ENCODE measurements around the gene KCNK10.
"Not testable (repeated sequence)": the region's sequence is repeated elsewhere in the genome, so short reads cannot be mapped to it uniquely, and the experiment has no call there.

The KCNK10 gene

GRCh38 chr14:88270776-88271175, 52.3 kb downstream of the KCNK10 start:
- no peak for DNase-seq (ENCODE audit: low read depth)

- no peak for DNase-seq (ENCODE audit: low read depth)
Measured at GRCh38 chr14:88269806-88270420, 53.2 kb downstream of the KCNK10 start.

GRCh38 chr14:88266474-88266873, 56.6 kb downstream of the KCNK10 start:
- DNase-seq (ENCODE audit: low read depth) = no peak

GRCh38 chr14:88264116-88264515, 59.0 kb downstream of the KCNK10 start:
- no peak for DNase-seq (ENCODE audit: low read depth)

- not testable (repeated sequence) for DNase-seq (ENCODE audit: low read depth)
Measured at GRCh38 chr14:88261302-88261701, 61.8 kb downstream of the KCNK10 start.

- no peak for DNase-seq (ENCODE audit: low read depth)
Measured at GRCh38 chr14:88258021-88258420, 65.0 kb downstream of the KCNK10 start.

GRCh38 chr14:88256997-88257950, 65.8 kb downstream of the KCNK10 start:
- DNase-seq (ENCODE audit: low read depth) = no peak

GRCh38 chr14:88255798-88256197, 67.3 kb downstream of the KCNK10 start:
- DNase-seq (ENCODE audit: low read depth) = no peak

GRCh38 chr14:88255196-88255595, 67.9 kb downstream of the KCNK10 start:
- no peak for DNase-seq (ENCODE audit: low read depth)

GRCh38 chr14:88252498-88252897, 70.6 kb downstream of the KCNK10 start:
- no peak for DNase-seq (ENCODE audit: low read depth)

- no peak for DNase-seq (ENCODE audit: low read depth)
Measured at GRCh38 chr14:88251650-88252049, 71.4 kb downstream of the KCNK10 start.

- no peak for DNase-seq (ENCODE audit: low read depth)
Measured at GRCh38 chr14:88249266-88249665, 73.8 kb downstream of the KCNK10 start.

GRCh38 chr14:88248606-88249005, 74.5 kb downstream of the KCNK10 start:
- no peak for DNase-seq (ENCODE audit: low read depth)

GRCh38 chr14:88247228-88247627, 75.8 kb downstream of the KCNK10 start:
- no peak for DNase-seq (ENCODE audit: low read depth)

GRCh38 chr14:88245321-88245720, 77.7 kb downstream of the KCNK10 start:
- DNase-seq (ENCODE audit: low read depth) = no peak

- no peak for DNase-seq (ENCODE audit: low read depth)
Measured at GRCh38 chr14:88243946-88244345, 79.1 kb downstream of the KCNK10 start.

- no peak for DNase-seq (ENCODE audit: low read depth)
Measured at GRCh38 chr14:88242446-88242845, 80.6 kb downstream of the KCNK10 start.

GRCh38 chr14:88241810-88242209, 81.3 kb downstream of the KCNK10 start:
- no peak for DNase-seq (ENCODE audit: low read depth)

- DNase-seq (ENCODE audit: low read depth) = no peak
Measured at GRCh38 chr14:88234442-88234841, 88.6 kb downstream of the KCNK10 start.

GRCh38 chr14:88233915-88234314, 89.2 kb downstream of the KCNK10 start:
- no peak for DNase-seq (ENCODE audit: low read depth)

GRCh38 chr14:88232771-88233170, 90.3 kb downstream of the KCNK10 start:
- no peak for DNase-seq (ENCODE audit: low read depth)

- DNase-seq (ENCODE audit: low read depth) = no peak
Measured at GRCh38 chr14:88231603-88232002, 91.5 kb downstream of the KCNK10 start.

- DNase-seq (ENCODE audit: low read depth) = no peak
Measured at GRCh38 chr14:88229428-88229827, 93.6 kb downstream of the KCNK10 start.
